ENCODE data around the gene EXOSC10. TPM values are rescaled to one million over a fixed set of nuclear protein-coding genes. Genes with fewer than 3 reads are reported as not detected.

Gene EXOSC10
- polyA plus RNA-seq, 1 donor (not counting 4 experiments of a cell fraction or from before 2014, with no cell fraction given): 61.2 TPM

DNA sequence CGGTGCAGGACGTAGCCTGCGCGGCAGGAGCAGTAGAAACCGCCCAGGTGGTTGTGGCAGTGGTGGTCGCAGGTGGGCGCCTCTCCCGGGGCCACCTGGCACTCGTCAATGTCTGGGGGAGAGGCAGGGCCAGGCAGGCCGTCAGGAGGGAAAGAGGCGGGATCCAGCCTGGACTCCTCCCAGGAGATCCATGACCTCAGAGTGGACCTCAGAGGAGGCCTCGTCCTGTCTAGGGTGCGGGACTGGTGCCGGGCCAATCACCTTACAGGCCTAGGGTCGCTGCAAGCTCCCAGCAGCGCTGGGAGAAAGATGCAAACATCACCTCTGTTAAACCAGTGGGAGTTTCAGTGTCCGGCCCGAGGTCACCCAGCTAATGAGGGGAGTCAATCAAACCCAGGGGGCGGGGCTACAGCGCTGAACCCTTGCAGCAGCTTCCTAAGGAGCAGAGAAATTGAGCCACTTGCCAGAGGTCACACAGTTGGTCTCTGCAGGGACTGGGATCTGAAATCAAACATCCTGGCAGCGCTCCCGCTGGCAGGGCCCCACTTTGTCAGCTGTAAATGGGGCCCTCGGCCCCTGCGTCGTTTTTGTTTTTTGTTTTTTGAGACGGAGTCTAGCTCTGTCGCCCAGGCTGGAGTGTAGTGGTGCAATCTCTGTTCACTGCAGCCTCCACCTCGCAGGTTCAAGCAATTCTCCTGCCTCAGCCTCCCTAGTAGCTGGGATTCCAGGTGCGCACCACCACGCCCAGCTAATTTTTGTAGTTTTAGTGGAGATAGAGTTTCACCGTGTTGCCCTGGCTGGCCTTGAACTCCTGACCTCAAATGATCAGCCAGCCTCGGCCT is 54.0 kb downstream of the EXOSC10 start:
- no peak for DNase-seq (ENCODE audit: low read depth, low spot score)
- no peak for FAIRE-seq
- dilution Hi-C loops (cut with MboI; ENCODE audit: extremely low pct_ligation_motif_present, low sequenced_read_pairs): no loop called here
- no peaks in the 10 kb centered on the region for H3K9me1 ChIP-seq (ENCODE audit: control insufficient read depth, extremely low read depth, insufficient read depth, low read length)
- no peaks in the 10 kb centered on the region for H3K9me3 ChIP-seq (ENCODE audit: control insufficient read depth, low read depth, low read length)
- TF ChIP-seq, protein P1, sequence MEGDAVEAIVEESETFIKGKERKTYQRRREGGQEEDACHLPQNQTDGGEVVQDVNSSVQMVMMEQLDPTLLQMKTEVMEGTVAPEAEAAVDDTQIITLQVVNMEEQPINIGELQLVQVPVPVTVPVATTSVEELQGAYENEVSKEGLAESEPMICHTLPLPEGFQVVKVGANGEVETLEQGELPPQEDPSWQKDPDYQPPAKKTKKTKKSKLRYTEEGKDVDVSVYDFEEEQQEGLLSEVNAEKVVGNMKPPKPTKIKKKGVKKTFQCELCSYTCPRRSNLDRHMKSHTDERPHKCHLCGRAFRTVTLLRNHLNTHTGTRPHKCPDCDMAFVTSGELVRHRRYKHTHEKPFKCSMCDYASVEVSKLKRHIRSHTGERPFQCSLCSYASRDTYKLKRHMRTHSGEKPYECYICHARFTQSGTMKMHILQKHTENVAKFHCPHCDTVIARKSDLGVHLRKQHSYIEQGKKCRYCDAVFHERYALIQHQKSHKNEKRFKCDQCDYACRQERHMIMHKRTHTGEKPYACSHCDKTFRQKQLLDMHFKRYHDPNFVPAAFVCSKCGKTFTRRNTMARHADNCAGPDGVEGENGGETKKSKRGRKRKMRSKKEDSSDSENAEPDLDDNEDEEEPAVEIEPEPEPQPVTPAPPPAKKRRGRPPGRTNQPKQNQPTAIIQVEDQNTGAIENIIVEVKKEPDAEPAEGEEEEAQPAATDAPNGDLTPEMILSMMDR (optimal IDR thresholded peaks at IDR 0.05 in 1 of 3, IDR thresholded peaks at IDR 0.05 in 1 of 3, conservative IDR thresholded peaks at IDR 0.05 in 1 of 3; ENCODE audit: extremely low read depth in 1 of 3, insufficient read depth in 2 of 3, low read length in 3 of 3): no peak
- TF ChIP-seq EZH2 (IDR thresholded peaks at IDR 0.05; ENCODE audit: low read length): no peak
- H3K27ac ChIP-seq (ENCODE audit: control insufficient read depth, insufficient read depth, low read length): no peak overlapping the region
- no peak overlapping the region for H3K9ac ChIP-seq (ENCODE audit: control insufficient read depth, extremely low read depth, insufficient read depth, low read length)
- no peak overlapping the region for H3K4me3 ChIP-seq (ENCODE audit: control insufficient read depth in 2 of 3, extremely low read depth in 1 of 3, insufficient read depth in 2 of 3, low read depth in 1 of 3, low read length in 3 of 3)
- H3K27me3 ChIP-seq (ENCODE audit: control insufficient read depth, extremely low read depth, insufficient read depth, low read length): no peaks in the 10 kb centered on the region
- H3K79me2 ChIP-seq (ENCODE audit: control insufficient read depth, insufficient read depth, low read length): no peaks in the 10 kb centered on the region
- H3K4me2 ChIP-seq (ENCODE audit: control insufficient read depth, extremely low read depth, insufficient read depth, low read depth, low read length): no peak overlapping the region
- H3K4me1 ChIP-seq (ENCODE audit: control insufficient read depth, extremely low read depth, insufficient read depth, low read length): no peaks in the 10 kb centered on the region
- H2AFZ ChIP-seq (ENCODE audit: control insufficient read depth, low read length): no peak overlapping the region
- H4K20me1 ChIP-seq (ENCODE audit: control insufficient read depth, extremely low read depth, insufficient read depth, low read length): no peaks in the 10 kb centered on the region
- H3K36me3 ChIP-seq (ENCODE audit: control insufficient read depth in 2 of 2, extremely low read depth in 1 of 2, insufficient read depth in 2 of 2, low read length in 2 of 2): no peaks in the 10 kb centered on the region

DNA sequence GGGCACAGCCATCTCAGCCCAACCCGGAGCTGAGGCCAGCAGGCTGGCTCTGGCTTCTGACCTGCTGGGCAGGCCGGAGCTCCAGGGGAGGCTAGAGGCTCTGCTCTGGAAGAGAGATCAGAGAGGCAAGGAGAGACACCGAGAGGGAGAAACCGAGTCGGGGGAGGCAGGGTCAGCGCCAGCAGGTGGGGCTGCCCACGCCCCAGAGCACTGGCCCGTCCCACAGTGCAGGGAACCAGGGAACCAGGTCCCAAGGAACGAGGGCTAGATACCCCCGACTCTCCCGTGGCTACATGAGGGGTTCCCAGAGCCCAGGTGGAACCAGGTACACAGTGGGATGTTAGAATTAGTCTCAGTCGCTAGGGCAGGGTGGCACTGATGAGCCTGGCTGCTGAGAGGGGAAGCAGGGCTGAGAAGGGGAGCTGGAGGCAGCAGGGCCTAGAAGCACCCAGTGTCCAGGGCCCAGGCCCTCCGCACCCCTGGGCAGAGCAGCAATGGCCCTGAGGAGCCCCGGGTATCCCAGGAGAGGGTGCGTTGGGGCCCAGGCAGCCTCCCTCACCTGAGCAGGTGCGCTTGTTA is 54.7 kb downstream of the EXOSC10 start:
- DNase-seq (ENCODE audit: low read depth, low spot score) (no peak), FAIRE-seq (no peak)
- Histone ChIP-seq H3K4me1 (ENCODE audit: control insufficient read depth, extremely low read depth, insufficient read depth, low read length) (no peaks in the 10 kb centered on the region), H3K9me1 (ENCODE audit: control insufficient read depth, extremely low read depth, insufficient read depth, low read length) (no peaks in the 10 kb centered on the region), H3K27me3 (ENCODE audit: control insufficient read depth, extremely low read depth, insufficient read depth, low read length) (no peaks in the 10 kb centered on the region), H3K27ac (ENCODE audit: control insufficient read depth, insufficient read depth, low read length) (no peak overlapping the region), H3K9me3 (ENCODE audit: control insufficient read depth, low read depth, low read length) (no peaks in the 10 kb centered on the region), H4K20me1 (ENCODE audit: control insufficient read depth, extremely low read depth, insufficient read depth, low read length) (no peaks in the 10 kb centered on the region), H3K9ac (ENCODE audit: control insufficient read depth, extremely low read depth, insufficient read depth, low read length) (no peak overlapping the region), H3K4me2 (ENCODE audit: control insufficient read depth, extremely low read depth, insufficient read depth, low read depth, low read length) (no peak overlapping the region), H2AFZ (ENCODE audit: control insufficient read depth, low read length) (no peak overlapping the region), H3K4me3 (ENCODE audit: control insufficient read depth in 2 of 3, extremely low read depth in 1 of 3, insufficient read depth in 2 of 3, low read depth in 1 of 3, low read length in 3 of 3) (no peak overlapping the region), H3K79me2 (ENCODE audit: control insufficient read depth, insufficient read depth, low read length) (no peaks in the 10 kb centered on the region), H3K36me3 (ENCODE audit: control insufficient read depth in 2 of 2, extremely low read depth in 1 of 2, insufficient read depth in 2 of 2, low read length in 2 of 2) (no peaks in the 10 kb centered on the region)
- dilution Hi-C loops (cut with MboI; ENCODE audit: extremely low pct_ligation_motif_present, low sequenced_read_pairs): no loop called here
- no peak for TF ChIP-seq EZH2 (IDR thresholded peaks at IDR 0.05; ENCODE audit: low read length)
- TF ChIP-seq, protein P1 (optimal IDR thresholded peaks at IDR 0.05 in 1 of 3, IDR thresholded peaks at IDR 0.05 in 1 of 3, conservative IDR thresholded peaks at IDR 0.05 in 1 of 3; ENCODE audit: extremely low read depth in 1 of 3, insufficient read depth in 2 of 3, low read length in 3 of 3): no peak

Measured in keratinocyte (primary cell).